ENCODE data around the gene SEMA3B.
A peak's percentile ranks its signal among the peaks of the same experiment; 100 is the strongest.
"Not testable (repeated sequence)": the region's sequence is repeated elsewhere in the genome, so short reads cannot be mapped to it uniquely, and the experiment has no call there.

SEMA3B gene

DNA sequence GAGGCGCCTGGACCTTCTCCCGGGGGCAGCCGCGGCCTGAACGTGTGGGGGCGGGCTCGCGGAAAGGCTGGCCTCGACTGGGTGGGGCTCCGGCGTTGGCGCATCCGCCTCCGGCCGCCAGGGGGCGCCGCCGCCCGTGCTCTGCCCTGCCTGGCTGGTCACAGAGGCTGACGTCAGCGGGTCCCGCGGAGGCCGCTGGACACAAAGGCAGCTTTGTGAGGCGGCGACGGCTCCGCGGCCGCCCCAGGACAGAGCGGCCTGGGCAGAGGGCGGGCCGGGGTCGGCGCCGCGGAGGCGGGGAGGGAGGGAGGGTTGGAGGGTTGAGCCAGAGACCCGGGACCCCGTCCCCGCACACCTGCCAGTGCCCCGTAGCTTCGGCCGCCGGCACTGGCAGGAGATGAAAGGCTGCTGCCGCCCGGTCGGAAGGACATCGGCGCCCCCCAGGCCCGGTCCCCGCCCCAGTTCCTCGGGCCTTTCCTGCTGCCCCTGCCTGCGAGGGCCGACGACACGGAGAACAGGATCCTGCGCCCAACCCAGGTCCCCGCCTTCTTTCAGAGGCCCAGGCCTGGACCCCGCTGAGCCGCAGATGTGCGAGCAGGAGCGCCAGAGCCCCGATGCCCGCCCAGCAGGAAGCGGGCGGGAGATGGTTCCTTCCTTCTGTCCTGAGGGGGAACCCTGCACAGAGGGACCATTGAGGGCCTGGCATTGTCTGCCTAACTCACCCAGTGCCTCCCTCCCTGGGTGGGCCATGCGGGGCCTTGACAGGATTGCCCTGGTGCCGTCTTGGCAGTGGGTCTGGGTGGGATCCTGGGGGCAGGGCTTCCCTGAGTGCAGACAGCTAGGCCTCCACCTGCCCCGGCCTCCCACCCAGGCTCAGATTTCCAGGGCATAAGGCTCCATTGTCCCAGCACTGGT lies 8.7 kb upstream of the SEMA3B start:
- DNase-seq: peak; percentile 84

DNA sequence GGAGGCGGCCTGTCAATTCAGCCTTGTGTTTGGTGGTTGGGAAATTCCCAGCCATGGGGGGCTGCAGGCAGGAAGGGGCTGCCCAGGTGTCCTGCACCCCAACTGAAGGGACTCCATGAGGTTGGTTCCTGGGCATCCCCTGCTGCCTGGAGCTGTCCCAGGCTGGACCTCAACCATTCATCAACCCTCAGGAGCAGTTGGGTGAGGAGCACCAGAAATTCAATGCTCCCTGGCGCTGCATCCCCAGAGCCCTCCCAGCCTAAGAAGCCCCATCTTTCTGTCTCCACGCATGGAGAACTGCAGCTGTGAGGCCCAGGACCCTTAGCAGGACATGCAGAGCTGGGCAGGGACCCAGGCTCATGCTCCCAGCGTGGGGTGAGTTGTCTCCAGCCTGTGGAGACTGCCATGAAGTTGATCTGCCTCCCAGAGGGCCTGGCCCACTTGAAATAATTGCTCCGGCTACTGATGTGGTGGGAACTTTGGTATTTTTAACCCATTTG lies 8.0 kb upstream of the SEMA3B start:
- no peak for DNase-seq

DNA sequence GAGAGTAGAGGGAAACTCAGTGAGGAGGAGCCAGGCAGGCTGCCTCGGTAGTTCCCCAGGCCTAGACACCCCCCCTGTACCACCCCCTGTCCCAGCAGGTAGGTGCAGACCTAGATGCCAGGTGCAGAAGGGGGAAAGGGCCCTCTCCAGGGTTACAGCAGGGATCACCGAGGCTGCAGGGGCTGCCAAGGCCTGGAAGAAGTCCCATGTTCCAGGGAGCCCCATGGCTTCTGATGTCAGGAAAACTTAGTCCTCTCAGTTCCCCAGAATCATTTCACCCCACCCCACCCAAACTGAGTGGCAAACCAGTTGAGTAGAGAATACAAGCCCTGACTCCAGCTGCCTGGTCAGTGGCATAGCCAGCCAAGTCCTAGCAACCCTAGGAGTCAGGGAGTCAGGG lies 7.4 kb upstream of the SEMA3B start:
- no peak for DNase-seq

DNA sequence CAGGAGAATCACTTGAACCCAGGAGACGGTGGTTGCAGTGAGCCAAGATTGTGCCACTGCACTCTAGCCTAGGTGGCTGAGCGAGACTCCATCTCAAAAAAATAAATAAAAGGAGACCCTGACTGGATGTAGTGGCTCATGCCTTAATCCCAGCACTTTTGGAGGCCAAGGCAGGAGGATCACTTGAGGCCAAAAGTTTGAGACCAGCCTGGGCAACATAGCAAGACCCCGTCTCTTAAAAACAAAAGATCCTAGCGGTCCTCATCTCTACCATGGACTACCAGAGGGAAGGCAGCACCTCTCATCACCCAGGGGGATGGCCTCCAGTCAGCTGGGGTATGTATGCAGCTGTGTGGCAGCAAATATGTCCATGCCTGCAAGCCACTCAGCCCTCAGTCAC lies 6.7 kb upstream of the SEMA3B start:
- DNase-seq: not testable (repeated sequence)

DNA sequence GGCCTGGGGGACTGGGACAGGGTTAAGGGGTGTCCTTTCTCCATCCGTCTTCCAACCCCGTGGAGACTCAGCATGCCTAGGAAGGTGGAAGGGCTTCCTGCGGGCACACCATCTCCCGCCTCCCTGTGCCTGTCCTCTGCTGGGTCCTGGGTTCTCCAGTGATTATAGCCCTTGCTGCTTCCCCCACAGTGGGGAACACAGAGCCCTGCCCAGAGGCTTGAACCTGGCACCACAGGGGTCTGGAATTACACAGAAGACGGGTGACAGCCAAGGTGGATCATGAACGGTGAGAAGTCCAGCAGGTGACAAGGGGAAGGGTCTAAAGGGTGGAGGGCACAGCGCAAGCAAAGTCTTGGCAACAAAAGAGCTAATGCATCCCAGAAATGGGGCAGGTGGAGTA lies 6.2 kb upstream of the SEMA3B start:
- DNase-seq: no peak

DNA sequence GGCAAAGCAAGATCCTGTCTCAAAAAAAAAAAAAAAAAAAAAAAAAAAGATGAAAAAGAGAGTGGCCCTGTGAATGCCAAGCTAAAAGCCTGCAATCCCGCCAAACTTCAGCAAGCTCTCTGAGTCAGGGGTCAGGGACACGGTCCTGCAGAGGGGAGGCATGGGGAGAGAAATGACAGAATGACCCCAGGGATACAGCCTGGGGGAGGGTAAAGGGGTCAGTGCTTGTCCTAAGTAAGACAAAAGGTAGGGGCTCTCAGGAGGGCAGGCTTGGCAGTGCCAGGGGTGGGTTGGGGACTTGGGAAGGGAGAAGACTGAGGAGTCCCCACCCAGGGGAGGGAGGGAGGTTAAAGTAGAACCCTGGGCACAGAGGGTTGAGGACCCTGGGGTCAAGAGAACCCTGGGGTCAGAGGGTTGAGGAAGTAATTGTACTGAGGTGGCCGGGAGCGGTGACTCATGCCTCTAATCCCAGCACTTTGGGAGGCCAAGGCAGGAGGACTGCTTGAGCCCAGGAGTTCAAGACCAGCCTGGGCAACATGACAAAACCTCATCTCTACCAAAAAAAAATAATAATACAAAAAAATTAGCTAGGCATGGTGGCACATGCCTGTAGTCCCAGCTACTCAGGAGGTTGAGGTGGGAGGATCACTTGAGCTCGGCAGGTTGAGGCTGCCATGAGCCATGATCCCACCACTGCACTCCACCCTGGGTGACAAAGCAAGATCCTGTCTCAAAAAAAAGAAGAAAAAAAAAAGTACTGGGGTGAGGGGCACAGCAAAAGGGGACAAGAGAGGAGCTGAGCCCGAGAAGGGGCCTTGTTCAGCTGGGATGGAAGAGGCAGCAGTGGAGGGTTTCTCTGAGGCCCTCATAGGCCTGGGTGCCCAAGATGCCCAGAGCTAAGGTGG lies 5.2 kb upstream of the SEMA3B start:
- DNase-seq: no peak

DNA sequence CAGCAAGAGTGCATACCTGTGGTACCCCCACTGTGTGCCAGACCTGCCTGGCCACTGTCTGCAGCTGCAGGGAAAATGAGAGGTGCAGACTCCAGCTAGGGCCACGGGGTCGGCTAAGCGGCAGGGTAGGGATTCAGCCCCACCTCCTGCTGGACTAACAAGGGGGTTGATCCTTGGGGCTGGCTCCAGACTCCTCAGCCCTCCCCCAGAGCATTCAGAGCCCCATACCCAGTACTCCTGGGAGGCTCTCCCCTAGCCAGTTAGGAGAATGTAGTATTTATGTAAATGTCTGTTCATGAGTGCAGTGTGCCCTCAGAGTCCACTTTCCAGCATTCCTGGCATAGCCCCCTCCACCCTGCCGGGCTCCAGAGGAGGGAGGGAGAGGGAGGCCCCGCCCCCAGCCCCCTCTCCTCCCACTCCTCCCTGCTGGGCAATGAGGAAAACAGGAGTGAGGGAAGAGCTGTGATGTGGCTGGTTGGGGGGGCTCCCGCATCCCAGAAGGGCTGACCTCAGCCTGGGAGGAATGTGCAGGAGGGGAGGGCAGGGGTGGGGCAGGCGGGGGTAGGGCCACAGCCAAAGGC lies 4.5 kb upstream of the SEMA3B start:
- no peak for DNase-seq

DNA sequence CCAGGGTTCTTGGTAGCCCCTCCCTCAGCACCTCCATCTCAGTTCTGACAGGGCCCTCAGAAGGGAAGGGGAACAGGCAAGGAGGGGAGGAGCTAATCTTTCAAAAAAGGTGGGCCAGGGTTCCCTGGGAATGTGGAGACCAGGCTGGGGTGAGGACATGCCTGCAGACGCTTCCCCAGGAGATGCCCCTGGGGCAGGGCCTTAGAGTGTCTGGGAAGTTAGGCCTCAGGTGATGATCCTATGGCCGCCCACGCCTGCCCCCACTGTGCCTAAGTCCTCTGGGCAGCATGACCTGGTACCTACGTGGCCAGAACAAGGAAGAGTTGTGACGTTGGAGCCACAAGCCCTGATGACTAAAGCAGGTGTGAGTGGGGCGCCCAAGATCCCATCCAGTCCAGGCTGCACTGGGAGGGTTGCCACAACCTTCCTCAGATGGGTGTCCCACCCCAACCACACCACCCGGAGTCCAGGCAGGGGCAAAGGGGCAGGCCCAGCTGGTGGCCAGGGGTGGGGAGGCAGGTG lies 3.9 kb upstream of the SEMA3B start:
- no peak for DNase-seq

DNA sequence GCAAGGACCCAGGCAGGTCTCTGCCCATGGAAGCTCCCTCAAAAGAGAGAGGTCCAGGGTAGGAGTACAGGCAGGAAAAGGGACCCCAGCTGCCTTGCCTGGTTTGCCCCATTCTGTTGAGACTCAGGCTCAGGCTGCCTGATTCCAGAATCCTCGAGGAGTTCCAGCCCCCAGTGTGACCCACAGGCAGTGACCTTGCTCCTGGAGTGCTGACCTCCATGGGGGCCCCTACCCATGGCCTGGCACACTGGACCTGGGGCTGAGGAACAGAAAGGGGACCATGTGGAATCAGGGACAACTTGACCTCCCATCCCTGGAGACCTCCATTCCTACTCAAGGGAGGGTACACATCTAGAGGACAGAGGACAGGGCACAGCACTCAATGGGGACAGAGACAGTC lies 3.4 kb upstream of the SEMA3B start:
- no peak for DNase-seq

DNA sequence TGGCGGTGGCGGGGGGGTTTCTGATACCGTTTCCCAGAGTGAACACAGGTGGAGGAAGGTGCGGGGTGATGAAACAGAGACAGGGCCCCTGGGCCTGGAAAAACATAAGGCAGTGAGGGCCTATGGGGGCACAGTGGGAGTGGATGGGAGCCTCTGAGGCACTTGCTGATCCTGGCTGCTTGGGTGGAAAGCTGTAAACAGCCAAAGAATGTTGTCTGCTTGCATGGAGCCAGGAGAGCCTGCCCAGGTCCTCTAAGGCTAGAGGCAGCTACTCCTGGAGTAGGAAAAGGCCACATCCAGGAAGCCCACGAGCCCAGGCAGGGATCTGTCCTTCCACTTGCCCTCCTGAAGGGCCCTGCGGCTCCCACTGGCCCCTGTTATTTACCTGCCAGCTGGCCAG lies 2.9 kb upstream of the SEMA3B start:
- DNase-seq: no peak

DNA sequence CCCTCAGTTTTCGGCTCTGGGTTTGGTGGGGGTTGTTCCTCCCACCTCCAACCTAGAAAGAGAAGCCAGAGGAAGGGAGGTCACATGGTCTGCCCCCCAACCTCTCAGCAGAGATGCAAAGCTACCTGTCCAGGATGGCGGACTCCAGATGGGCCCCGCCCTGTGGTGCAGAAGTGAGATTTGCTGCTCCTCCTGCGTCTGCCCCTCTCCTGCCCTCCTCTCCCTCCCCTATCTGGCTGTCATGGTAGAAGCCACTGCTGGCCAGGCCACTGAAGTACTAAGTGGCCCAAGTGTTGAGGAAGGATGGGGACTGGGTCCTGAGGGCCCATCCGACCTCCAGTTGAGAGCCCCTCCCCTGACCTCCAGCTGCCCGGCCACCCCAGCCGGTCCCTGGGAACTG lies 2.1 kb upstream of the SEMA3B start:
- no peak for DNase-seq

DNA sequence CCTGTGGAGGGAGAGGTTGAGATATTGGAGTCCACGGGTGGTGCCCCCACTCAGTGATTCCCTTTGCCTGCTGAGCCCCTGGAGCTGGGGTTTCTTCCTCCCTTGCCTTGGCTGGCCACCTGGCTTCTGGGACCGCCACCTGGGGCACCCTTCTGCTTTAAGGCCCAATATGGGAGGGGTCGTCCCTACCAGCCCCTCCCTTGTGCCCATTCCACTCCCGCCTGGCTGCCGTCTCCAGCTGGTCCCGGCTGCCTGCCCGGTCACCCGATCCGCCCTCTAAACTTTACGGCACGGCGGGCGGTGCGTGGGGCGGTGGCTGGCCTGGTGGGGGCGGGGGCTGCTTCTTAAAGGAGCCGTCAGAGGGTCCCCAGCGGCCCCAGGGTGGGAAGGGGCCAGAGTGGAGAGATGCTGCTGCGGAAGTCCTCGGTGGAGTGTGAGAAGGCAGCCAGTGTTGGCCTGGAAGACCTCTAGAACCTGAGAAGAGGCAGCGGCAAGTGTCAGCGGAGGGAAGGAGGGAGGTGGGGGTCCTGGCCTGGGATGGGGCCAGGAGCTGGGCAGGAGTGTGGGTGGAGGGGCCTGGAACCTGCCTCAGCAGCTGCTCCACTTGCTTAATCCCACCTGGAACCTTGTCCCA lies 1.6 kb upstream of the SEMA3B start:
- no peak for DNase-seq

DNA sequence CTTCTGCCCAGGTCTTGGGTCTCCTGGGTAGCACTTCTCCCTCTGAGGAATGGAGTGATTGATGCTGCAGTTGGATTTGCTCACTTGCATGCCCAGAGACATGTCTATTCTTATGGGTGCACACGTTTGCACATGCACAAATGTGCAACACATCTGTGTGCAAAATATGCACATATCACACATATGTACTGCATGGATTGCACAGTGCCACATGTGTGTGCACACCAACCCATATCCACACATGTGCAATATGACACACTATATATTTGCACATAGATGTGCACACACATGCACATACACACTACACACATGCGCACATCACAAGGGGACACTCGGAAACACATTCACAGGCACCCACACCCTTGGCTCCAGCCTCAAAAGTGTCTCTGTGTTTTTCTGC lies 671 bp upstream of the SEMA3B start:
- no peak for DNase-seq

DNA sequence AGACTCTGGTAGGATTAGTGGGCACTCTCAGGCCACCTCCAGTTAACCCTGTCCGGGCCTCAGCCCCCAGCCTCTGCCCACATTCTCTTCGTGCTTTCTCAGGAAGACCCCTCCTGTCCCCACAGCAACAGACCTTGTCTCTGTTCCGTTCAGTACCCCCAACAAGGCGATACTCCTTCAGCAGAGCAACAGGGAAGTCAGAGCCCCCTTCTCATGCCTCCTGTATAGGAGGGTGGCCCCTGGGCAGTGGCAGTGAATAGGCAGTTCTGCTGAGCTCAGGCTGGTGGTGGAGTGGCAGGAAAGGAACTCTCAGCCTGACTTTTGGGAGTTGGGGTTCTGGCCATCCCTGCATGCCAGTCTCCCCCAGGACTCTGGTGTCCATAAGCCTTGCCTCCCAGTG lies 513 bp downstream of the SEMA3B start:
- DNase-seq: no peak

DNA sequence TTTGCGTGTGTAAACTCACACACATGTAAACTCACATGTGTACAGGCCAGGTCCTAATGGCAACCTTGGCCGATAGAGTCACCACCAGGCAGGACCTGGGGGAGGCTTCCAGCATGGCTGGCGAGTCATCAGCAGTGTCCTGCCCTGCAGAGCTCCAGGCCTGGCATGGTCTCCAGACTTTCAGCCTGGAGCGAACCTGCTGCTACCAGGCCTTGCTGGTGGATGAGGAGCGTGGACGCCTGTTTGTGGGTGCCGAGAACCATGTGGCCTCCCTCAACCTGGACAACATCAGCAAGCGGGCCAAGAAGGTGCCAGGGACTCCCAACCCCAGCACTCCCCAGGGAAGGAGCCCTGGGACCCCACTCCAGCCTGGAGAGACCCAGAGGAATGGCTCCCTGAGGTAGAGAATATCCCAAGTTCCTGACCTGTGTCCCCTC lies 1.0 kb downstream of the SEMA3B start:
- no peak for DNase-seq

DNA sequence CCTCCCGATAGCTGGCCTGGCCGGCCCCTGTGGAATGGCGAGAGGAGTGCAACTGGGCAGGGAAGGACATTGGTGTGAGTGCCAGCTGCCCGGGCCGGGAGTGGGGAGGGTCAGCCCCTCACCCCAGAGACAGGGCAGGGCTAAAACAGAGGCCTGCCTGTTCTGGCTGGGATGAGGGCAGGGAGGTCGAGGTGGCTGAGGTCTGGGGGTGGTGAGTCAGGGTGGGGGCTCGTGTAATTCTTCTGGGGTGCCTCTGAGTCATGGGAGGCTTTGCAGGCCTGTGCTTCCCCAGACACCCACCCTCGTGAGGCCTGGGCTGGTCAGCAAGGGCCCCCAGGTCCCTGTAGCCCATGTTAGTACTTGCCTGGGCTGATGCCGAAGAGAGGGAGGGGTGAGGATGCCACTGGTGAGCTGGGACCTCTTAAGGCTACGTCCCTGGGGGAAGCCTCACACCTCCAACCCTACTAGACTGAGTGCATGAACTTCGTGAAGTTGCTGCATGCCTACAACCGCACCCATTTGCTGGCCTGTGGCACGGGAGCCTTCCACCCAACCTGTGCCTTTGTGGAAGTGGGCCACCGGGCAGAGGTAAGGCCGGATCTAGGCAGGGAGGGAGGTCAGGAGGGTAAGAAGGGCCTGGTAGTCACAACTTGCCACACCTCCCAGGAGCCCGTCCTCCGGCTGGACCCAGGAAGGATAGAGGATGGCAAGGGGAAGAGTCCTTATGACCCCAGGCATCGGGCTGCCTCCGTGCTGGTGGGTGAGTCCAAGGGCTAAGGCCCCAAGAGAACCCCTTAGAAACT lies 1.7 kb downstream of the SEMA3B start:
- DNase-seq: no peak

DNA sequence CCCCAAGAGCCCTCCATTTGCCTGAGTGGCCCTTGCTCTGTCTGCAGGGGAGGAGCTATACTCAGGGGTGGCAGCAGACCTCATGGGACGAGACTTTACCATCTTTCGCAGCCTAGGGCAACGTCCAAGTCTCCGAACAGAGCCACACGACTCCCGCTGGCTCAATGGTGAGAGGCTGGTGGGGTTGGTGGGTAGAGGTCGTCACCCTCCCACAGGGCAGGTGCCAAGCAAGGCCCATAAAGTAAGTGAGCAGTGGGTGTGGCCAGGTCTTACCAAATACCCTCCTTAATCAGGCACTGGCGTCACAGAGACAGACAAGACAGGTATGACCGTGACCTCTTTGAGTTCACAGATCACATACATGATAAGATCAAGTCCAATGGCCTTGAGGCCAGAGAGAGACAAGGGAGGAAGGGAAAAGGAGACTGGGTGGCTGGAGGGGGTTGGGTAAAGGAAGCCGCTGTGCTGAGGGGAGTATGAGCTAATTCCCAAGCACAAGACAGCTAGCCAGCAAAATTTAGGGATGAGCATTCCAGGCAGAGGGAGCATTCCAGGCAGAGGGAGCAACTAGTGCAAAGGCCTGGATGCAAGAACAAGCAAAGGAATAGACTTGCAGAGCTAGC lies 2.5 kb downstream of the SEMA3B start:
- no peak for DNase-seq

DNA sequence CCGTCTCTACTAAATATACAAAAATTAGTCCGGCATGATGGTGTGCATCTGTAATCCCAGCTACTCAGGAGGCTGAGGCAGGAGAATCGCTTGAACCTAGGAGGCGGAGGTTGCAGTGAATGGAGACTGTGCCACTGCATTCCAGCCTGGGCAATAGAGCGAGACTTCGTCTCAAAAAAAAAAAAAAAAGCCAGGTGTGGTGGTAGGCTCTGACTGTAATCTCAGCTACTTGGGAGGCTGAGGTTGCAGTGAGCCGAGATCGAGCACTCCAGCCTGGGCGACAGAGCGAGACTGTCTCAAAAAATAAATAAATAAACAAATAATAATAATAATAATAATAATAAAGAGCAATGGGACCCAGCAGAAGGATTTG lies 3.6 kb downstream of the SEMA3B start:
- not testable (repeated sequence) for DNase-seq

DNA sequence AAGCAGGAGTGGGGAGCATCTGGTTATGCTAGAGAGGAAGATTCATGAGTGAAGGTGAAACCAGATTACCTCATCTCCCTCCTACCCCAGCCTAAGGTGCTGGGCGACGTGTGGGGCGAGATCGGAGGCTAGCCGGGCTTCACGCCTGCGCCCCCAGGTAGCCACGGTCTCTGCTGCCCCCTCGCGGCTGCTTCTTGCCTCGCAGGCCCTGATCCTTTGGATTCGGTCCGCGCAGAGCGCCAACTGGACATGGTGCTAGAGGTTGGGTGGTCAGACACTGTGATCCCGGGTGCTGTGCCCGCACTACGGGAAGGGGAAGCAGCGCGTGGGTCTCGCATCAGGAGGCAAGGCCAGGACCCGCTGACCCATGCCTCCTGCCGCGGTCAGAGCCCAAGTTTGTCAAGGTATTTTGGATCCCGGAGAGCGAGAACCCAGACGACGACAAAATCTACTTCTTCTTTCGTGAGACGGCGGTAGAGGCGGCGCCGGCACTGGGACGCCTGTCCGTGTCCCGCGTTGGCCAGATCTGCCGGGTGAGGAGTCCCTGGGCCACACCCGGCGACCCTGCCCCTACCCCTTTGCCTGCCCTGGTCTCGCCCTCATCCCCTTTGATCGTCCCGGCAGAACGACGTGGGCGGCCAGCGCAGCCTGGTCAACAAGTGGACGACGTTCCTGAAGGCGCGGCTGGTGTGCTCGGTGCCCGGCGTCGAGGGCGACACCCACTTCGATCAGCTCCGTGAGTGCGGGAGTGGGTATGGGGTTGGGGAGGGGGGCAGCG lies 4.2 kb downstream of the SEMA3B start:
- peak; percentile 78 for DNase-seq

DNA sequence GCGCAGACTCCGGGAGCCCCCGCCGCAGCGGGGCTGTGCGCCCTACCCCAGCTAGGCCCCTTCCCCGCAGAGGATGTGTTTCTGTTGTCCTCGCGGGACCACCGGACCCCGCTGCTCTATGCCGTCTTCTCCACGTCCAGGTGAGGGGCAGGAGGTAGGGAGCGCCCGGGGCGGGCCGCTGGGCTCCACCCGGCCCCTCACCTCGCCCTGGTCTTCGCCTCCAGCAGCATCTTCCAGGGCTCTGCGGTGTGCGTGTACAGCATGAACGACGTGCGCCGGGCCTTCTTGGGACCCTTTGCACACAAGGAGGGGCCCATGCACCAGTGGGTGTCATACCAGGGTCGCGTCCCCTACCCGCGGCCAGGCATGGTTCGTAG lies 4.7 kb downstream of the SEMA3B start:
- DNase-seq: no peak

Measured in CD4-positive, alpha-beta T cell treated with Interferon gamma for 1 hour (primary cell).